Measurements from ENCODE around the gene PIP.
"Not testable (repeated sequence)": the region's sequence is repeated elsewhere in the genome, so short reads cannot be mapped to it uniquely, and the experiment has no call there.

- TF ChIP-seq POLR2A, CTCF (IDR thresholded peaks at IDR 0.05): not testable (repeated sequence)
Observed at GRCh38 chr7:143088549-143089231, 43.2 kb upstream of the PIP start.
